GM23248 (cell line): ENCODE measurements around the gene BDH2. TPM values are rescaled to one million over a fixed set of nuclear protein-coding genes. Genes with fewer than 3 reads are reported as not detected.

Experiments
- DNase-seq: peaks from one replicate; pipeline ENCODE4 v3.0.0-alpha.2; 2015
- H2AFZ ChIP-seq: fragments of 200-600 bp; sonication (generic); 2 replicates; pipeline ENCODE4 v1.6.1; 2016; ENCODE audit warnings: antibody characterized with exemption
- H3F3A ChIP-seq: fragments of 200-600 bp; sonication (generic); 2 replicates; pipeline ENCODE4 v1.6.1; 2016; ENCODE audit warnings: mild to moderate bottlenecking, antibody characterized with exemption, mixed run types; ENCODE audit not compliant: insufficient read depth
- H3K27ac ChIP-seq: fragments of 200-600 bp; sonication (generic); 2 replicates; pipeline ENCODE4 v1.5.1; 2016; ENCODE audit warnings: mild to moderate bottlenecking
- H3K27me3 ChIP-seq: fragments of 200-600 bp; sonication (generic); replicated peaks from 2 replicates; pipeline ENCODE4 v1.6.1; 2016; ENCODE audit warnings: mild to moderate bottlenecking; ENCODE audit not compliant: insufficient read depth
- H3K36me3 ChIP-seq: fragments of 200-600 bp; sonication (generic); 2 replicates; pipeline ENCODE4 v1.6.1; 2016; ENCODE audit warnings: low read depth, mild to moderate bottlenecking
- H3K4me1 ChIP-seq: fragments of 200-600 bp; sonication (generic); 2 replicates; pipeline ENCODE4 v1.6.1; 2016; ENCODE audit warnings: mild to moderate bottlenecking; ENCODE audit not compliant: insufficient read depth
- H3K4me2 ChIP-seq: fragments of 200-600 bp; sonication (generic); one replicate; pipeline ENCODE4 v1.6.1; 2016; ENCODE audit warnings: mild to moderate bottlenecking; ENCODE audit not compliant: unreplicated experiment
- H3K4me3 ChIP-seq: fragments of 200-600 bp; sonication (generic); 2 replicates; pipeline ENCODE4 v1.5.1; 2016; ENCODE audit warnings: mild to moderate bottlenecking
- H3K79me2 ChIP-seq: fragments of 200-600 bp; sonication (generic); 2 replicates; pipeline ENCODE4 v1.6.1; 2016; ENCODE audit warnings: mild to moderate bottlenecking; ENCODE audit not compliant: insufficient read depth
- H3K9ac ChIP-seq: fragments of 200-600 bp; sonication (generic); 2 replicates; pipeline ENCODE4 v1.6.1; 2016; ENCODE audit warnings: mild to moderate bottlenecking
- H3K9me2 ChIP-seq: fragments of 200-600 bp; sonication (generic); 2 replicates; pipeline ENCODE4 v1.6.1; 2016; ENCODE audit warnings: mixed run types, mild to moderate bottlenecking, moderate library complexity; ENCODE audit not compliant: insufficient read depth
- H3K9me3 ChIP-seq: fragments of 200-600 bp; sonication (generic); one replicate; pipeline ENCODE4 v1.6.1; 2017; ENCODE audit warnings: low read depth
- H4K20me1 ChIP-seq: fragments of 200-600 bp; sonication (generic); 2 replicates; pipeline ENCODE4 v1.6.0; 2016; ENCODE audit not compliant: insufficient read depth
- EZH2 ChIP-seq: fragments of 200-600 bp; sonication (generic); IDR thresholded peaks from 2 replicates; pipeline ENCODE4 v1.6.1; 2018; ENCODE audit warnings: antibody characterized with exemption, mild to moderate bottlenecking; ENCODE audit not compliant: insufficient read depth, poor library complexity, severe bottlenecking
- EZH2phosphoT487 ChIP-seq: fragments of 200-600 bp; sonication (generic); IDR thresholded peaks from 2 replicates; pipeline ENCODE4 v1.6.1; 2018; ENCODE audit warnings: antibody characterized with exemption, moderate library complexity, mild to moderate bottlenecking, low read depth; ENCODE audit not compliant: insufficient read depth
- WGBS, 2 experiments: methylation state at CpG; one replicate each; pipeline ENCODE4 v1.1.6; 2015 to 2017; ENCODE audit warnings: low lambda C conversion rate in 2 of 2, low coverage in 1 of 2; ENCODE audit errors: missing lambda C conversion rate in 2 of 2; 5-methylcytosine and 5-hydroxymethylcytosine counted together
- in situ Hi-C: fragments of 300-500 bp; cut with MboI; formaldehyde crosslinking; loops from 2 replicates; pipeline ENCODE4 v1.15.0; 2020
- polyA plus RNA-seq: library from polyadenylated mRNA; unstranded; fragments of >200 nt; fragmentation: Nextera tagmentation; extraction: Ambion mirVana; gene quantifications from 2 replicates; pipeline ENCODE4 v1.2.1, GENCODE V29; 2016
- total RNA-seq: library from RNA; depleted of rRNA; stranded (reverse); fragments of >200 nt; shearing (Covaris generic); gene quantifications from 2 replicates; pipeline ENCODE4 v1.2.3, GENCODE V29; 2014

BDH2 gene
- total and polyA plus RNA-seq, 2 experiments from 2014 or later: 57.9 to 71.1 TPM

GRCh38 chr4:103098756-103099440, 736 bp downstream of the BDH2 start:
- peak overlapping the region; percentile 89 for H3K9ac ChIP-seq
- peaks cover 13% of the 10 kb centered on the region for H3K4me1 ChIP-seq
- H3F3A ChIP-seq: peaks cover 14% of the 10 kb centered on the region; the same call in 1 of the 2 replicates
- H2AFZ ChIP-seq: peak overlapping the region; percentile 92
- H4K20me1 ChIP-seq: no peaks in the 10 kb centered on the region
- H3K9me3 ChIP-seq: no peaks in the 10 kb centered on the region
- no peaks in the 10 kb centered on the region for H3K9me2 ChIP-seq
- peak overlapping the region; percentile 99 for H3K4me2 ChIP-seq
- no peak for TF ChIP-seq EZH2phosphoT487
- no peak for TF ChIP-seq EZH2
- no peaks in the 10 kb centered on the region for H3K27me3 ChIP-seq
- no peaks in the 10 kb centered on the region for H3K36me3 ChIP-seq
- H3K27ac ChIP-seq: peak overlapping the region; percentile 87
- peaks cover 35% of the 10 kb centered on the region for H3K79me2 ChIP-seq
- in situ Hi-C loops: no loop called here
- WGBS, 2 experiments: 1 to 4% methylated on average over 4 of the region's 4 CpGs
- DNase-seq: peak; percentile 53
- peak overlapping the region; percentile 87 for H3K4me3 ChIP-seq

- H3K4me3 ChIP-seq: peak overlapping the region; percentile 87
- no peak for TF ChIP-seq EZH2phosphoT487
- peak overlapping the region; percentile 89 for H3K9ac ChIP-seq
- peaks cover 14% of the 10 kb centered on the region; the same call in 1 of the 2 replicates for H3F3A ChIP-seq
- H3K4me2 ChIP-seq: peak overlapping the region; percentile 99
- H3K9me3 ChIP-seq: no peaks in the 10 kb centered on the region
- DNase-seq: peak; percentile 46
- peaks cover 13% of the 10 kb centered on the region for H3K4me1 ChIP-seq
- no peaks in the 10 kb centered on the region for H3K27me3 ChIP-seq
- H3K9me2 ChIP-seq: no peaks in the 10 kb centered on the region
- peak overlapping the region; percentile 92 for H2AFZ ChIP-seq
- 44 to 45% methylated on average over 10 of the region's 10 CpGs for WGBS, 2 experiments
- H3K79me2 ChIP-seq: peaks cover 35% of the 10 kb centered on the region
- H3K36me3 ChIP-seq: no peaks in the 10 kb centered on the region
- H4K20me1 ChIP-seq: no peaks in the 10 kb centered on the region
- peak overlapping the region; percentile 87 for H3K27ac ChIP-seq
- in situ Hi-C loops: no loop called here
Observed at GRCh38 chr4:103098341-103098740, 1.3 kb downstream of the BDH2 start.

GRCh38 chr4:103097112-103097511, 2.5 kb downstream of the BDH2 start:
- no peaks in the 10 kb centered on the region for H3K9me3 ChIP-seq
- H3K9me2 ChIP-seq: no peaks in the 10 kb centered on the region
- no peak overlapping the region for H2AFZ ChIP-seq
- no peak overlapping the region for H3K27ac ChIP-seq
- no peak overlapping the region for H3K4me3 ChIP-seq
- DNase-seq: no peak
- in situ Hi-C loops: no loop called here
- H3K36me3 ChIP-seq: no peaks in the 10 kb centered on the region
- no peaks in the 10 kb centered on the region for H4K20me1 ChIP-seq
- WGBS, 2 experiments: 74 to 79% methylated on average over 2 of the region's 2 CpGs
- peaks cover 21% of the 10 kb centered on the region; the same call in 1 of the 2 replicates for H3F3A ChIP-seq
- no peak overlapping the region for H3K9ac ChIP-seq
- no peaks in the 10 kb centered on the region for H3K27me3 ChIP-seq
- H3K79me2 ChIP-seq: peaks cover 35% of the 10 kb centered on the region
- H3K4me1 ChIP-seq: peaks cover 13% of the 10 kb centered on the region
- no peak overlapping the region for H3K4me2 ChIP-seq
- TF ChIP-seq EZH2: no peak
- TF ChIP-seq EZH2phosphoT487: no peak

- WGBS, 2 experiments: 52 to 54% methylated on average over 3 of the region's 3 CpGs
- peaks cover 13% of the 10 kb centered on the region for H3K4me1 ChIP-seq
- in situ Hi-C loops: no loop called here
Observed at GRCh38 chr4:103095080-103095479, 4.6 kb downstream of the BDH2 start.

More at GRCh38 chr4:103095080-103095479, 4.6 kb downstream of the BDH2 start:
- Histone ChIP-seq H3K9me2 (no peaks in the 10 kb centered on the region), H2AFZ (no peak overlapping the region), H3K4me2 (no peak overlapping the region), H3K9me3 (no peaks in the 10 kb centered on the region), H3K36me3 (peaks cover 8% of the 10 kb centered on the region; the same call in 1 of the 2 replicates), H3K4me3 (no peak overlapping the region), H4K20me1 (no peaks in the 10 kb centered on the region), H3F3A (peaks cover 21% of the 10 kb centered on the region; the same call in 1 of the 2 replicates), H3K27ac (no peak overlapping the region), H3K27me3 (no peaks in the 10 kb centered on the region), H3K79me2 (peaks cover 35% of the 10 kb centered on the region), H3K9ac (no peak overlapping the region)
- TF ChIP-seq EZH2phosphoT487 (no peak), EZH2 (no peak)
- no peak for DNase-seq
